SIG-M5 (cell line): Measurements from ENCODE around the gene ADAMTS16.

Experiments
- DNase-seq: peaks from one replicate; lab custom pipeline; 2025; lab: John Stamatoyannopoulos, UW

ADAMTS16 gene

GRCh38 chr5:5234912-5235311 lies 94.8 kb downstream of the ADAMTS16 start:
- DNase-seq: no peak

GRCh38 chr5:5235685-5236084 lies 95.6 kb downstream of the ADAMTS16 start:
- no peak for DNase-seq

- no peak for DNase-seq
These were observed 99.1 kb downstream of the ADAMTS16 start for GRCh38 chr5:5239191-5239590.

- DNase-seq: no peak
These were observed 100.1 kb downstream of the ADAMTS16 start for GRCh38 chr5:5240234-5240633.

GRCh38 chr5:5242056-5242455 lies 101.9 kb downstream of the ADAMTS16 start:
- no peak for DNase-seq

- DNase-seq: no peak
These were observed 106.6 kb downstream of the ADAMTS16 start for GRCh38 chr5:5246736-5247135.

GRCh38 chr5:5250758-5251157 lies 110.6 kb downstream of the ADAMTS16 start:
- DNase-seq: no peak

GRCh38 chr5:5252106-5252505 lies 112.0 kb downstream of the ADAMTS16 start:
- no peak for DNase-seq

GRCh38 chr5:5257353-5257752 lies 117.2 kb downstream of the ADAMTS16 start:
- DNase-seq: no peak

- no peak for DNase-seq
These were observed 118.4 kb downstream of the ADAMTS16 start for GRCh38 chr5:5258564-5258963.

- DNase-seq: no peak
These were observed 124.6 kb downstream of the ADAMTS16 start for GRCh38 chr5:5264727-5265126.

- DNase-seq: no peak
These were observed 126.2 kb downstream of the ADAMTS16 start for GRCh38 chr5:5266297-5266696.

- no peak for DNase-seq
These were observed 130.0 kb downstream of the ADAMTS16 start for GRCh38 chr5:5270161-5270560.

- no peak for DNase-seq
These were observed 131.0 kb downstream of the ADAMTS16 start for GRCh38 chr5:5270958-5271785.

- DNase-seq: no peak
These were observed 131.7 kb downstream of the ADAMTS16 start for GRCh38 chr5:5271786-5272321.

GRCh38 chr5:5273398-5273797 lies 133.3 kb downstream of the ADAMTS16 start:
- no peak for DNase-seq

GRCh38 chr5:5273976-5274375 lies 133.8 kb downstream of the ADAMTS16 start:
- no peak for DNase-seq

GRCh38 chr5:5275211-5275610 lies 135.1 kb downstream of the ADAMTS16 start:
- DNase-seq: no peak

GRCh38 chr5:5276430-5276829 lies 136.3 kb downstream of the ADAMTS16 start:
- DNase-seq: no peak

- DNase-seq: no peak
These were observed 136.9 kb downstream of the ADAMTS16 start for GRCh38 chr5:5276951-5277517.

GRCh38 chr5:5278201-5278814 lies 138.2 kb downstream of the ADAMTS16 start:
- DNase-seq: no peak

- DNase-seq: no peak
These were observed 138.8 kb downstream of the ADAMTS16 start for GRCh38 chr5:5278815-5279381.

- no peak for DNase-seq
These were observed 145.8 kb downstream of the ADAMTS16 start for GRCh38 chr5:5285906-5286305.
